Measurements from ENCODE around the gene BRD4.

DNA sequence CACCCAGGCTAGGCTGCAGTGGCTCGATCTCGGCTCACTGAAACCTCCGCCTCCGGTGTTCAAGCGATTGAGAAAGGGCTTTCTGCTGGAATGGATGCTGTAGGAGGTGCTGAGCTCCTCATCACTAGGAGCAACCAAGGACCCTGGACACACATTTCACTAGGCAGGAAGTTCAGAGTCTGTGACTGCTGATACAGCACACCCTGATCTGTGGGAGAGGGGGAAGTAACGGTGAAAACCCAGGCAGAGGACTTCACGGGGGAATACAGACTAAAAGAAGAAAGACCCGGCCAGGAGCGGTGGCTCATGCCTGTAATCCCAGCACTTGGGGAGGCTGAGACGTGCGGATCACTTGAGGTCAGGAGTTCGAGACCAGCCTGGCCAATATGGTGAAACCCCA, 119.6 kb downstream of the BRD4 start:
- no peak for TF ChIP-seq EZH2 (IDR thresholded peaks at IDR 0.05; ENCODE audit: low read length)
- TF ChIP-seq, protein P1, sequence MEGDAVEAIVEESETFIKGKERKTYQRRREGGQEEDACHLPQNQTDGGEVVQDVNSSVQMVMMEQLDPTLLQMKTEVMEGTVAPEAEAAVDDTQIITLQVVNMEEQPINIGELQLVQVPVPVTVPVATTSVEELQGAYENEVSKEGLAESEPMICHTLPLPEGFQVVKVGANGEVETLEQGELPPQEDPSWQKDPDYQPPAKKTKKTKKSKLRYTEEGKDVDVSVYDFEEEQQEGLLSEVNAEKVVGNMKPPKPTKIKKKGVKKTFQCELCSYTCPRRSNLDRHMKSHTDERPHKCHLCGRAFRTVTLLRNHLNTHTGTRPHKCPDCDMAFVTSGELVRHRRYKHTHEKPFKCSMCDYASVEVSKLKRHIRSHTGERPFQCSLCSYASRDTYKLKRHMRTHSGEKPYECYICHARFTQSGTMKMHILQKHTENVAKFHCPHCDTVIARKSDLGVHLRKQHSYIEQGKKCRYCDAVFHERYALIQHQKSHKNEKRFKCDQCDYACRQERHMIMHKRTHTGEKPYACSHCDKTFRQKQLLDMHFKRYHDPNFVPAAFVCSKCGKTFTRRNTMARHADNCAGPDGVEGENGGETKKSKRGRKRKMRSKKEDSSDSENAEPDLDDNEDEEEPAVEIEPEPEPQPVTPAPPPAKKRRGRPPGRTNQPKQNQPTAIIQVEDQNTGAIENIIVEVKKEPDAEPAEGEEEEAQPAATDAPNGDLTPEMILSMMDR (optimal IDR thresholded peaks at IDR 0.05 in 1 of 3, IDR thresholded peaks at IDR 0.05 in 1 of 3, conservative IDR thresholded peaks at IDR 0.05 in 1 of 3; ENCODE audit: extremely low read depth in 1 of 3, insufficient read depth in 2 of 3, low read length in 3 of 3), result no peak
